Activated naive CD4-positive, alpha-beta T cell treated with anti-CD3 and anti-CD28 coated beads, Interleukin-2, amount 10 ng/mL, durations not matched to agents 7 days and 5 days (primary cell): ENCODE measurements around the gene CREBL2.
A peak's percentile ranks its signal among the peaks of the same experiment; 100 is the strongest.

Experiments used
- CTCF ChIA-PET: fragments of 350-600 bp; sonication (Branson Sonifier 250); formaldehyde crosslinking; loops from one replicate; lab custom pipeline; 2021; ENCODE audit warnings: antibody characterized with exemption; lab: Charles Lee
- DNase-seq: peaks from one replicate; pipeline ENCODE4 v3.0.0-alpha.2; 2020
- H3K27ac Mint-ChIP-seq: one replicate; pipeline ENCODE4 v1.8.0; 2021; ENCODE audit warnings: mild to moderate bottlenecking, moderate library complexity, mixed read lengths
- H3K27me3 Mint-ChIP-seq: one replicate; pipeline ENCODE4 v1.8.0; 2021; ENCODE audit warnings: mild to moderate bottlenecking, mixed read lengths
- H3K36me3 Mint-ChIP-seq: one replicate; pipeline ENCODE4 v1.8.0; 2021; ENCODE audit warnings: mixed read lengths
- H3K4me1 Mint-ChIP-seq: one replicate; pipeline ENCODE4 v1.8.0; 2021; ENCODE audit warnings: mixed read lengths
- H3K4me3 Mint-ChIP-seq: one replicate; pipeline ENCODE4 v1.8.0; 2021; ENCODE audit warnings: mild to moderate bottlenecking, moderate library complexity, mixed read lengths
- H3K9me3 Mint-ChIP-seq: one replicate; pipeline ENCODE4 v1.8.0; 2021; ENCODE audit warnings: mixed read lengths

Gene CREBL2

GRCh38 chr12:12654691-12655460 is 43.2 kb downstream of the CREBL2 start:
- no peaks in the 10 kb centered on the region for H3K27me3 Mint-ChIP-seq
- CTCF ChIA-PET, result interaction anchor here (0.9 to 4.6 kb wide), 10 partner anchors 8 to 278 kb away, joined by 3 to 24 read pairs (median 8); partner anchors contain the start of gene DUSP16

GRCh38 chr12:12660201-12660600 is 48.5 kb downstream of the CREBL2 start:
- Mint-ChIP-seq H3K9me3 (no peaks in the 10 kb centered on the region), H3K4me3 (no peak overlapping the region), H3K36me3 (peaks cover 12% of the 10 kb centered on the region), H3K27ac (no peak overlapping the region), H3K27me3 (no peaks in the 10 kb centered on the region), H3K4me1 (peaks cover 7% of the 10 kb centered on the region)
- CTCF ChIA-PET, result interaction anchor here (0.7 kb wide), 1 partner anchor 26 kb away, joined by 3 read pairs; no protein-coding TSS in a partner anchor
- DNase-seq, result no peak

More at GRCh38 chr12:12654691-12655460, 43.2 kb downstream of the CREBL2 start:
- no peak overlapping the region for H3K27ac Mint-ChIP-seq
- peaks cover 10% of the 10 kb centered on the region for H3K9me3 Mint-ChIP-seq
- H3K36me3 Mint-ChIP-seq, result peaks cover 3% of the 10 kb centered on the region
- H3K4me1 Mint-ChIP-seq, result peaks cover 12% of the 10 kb centered on the region
- no peak overlapping the region for H3K4me3 Mint-ChIP-seq
- no peak for DNase-seq

GRCh38 chr12:12661086-12661856 is 49.6 kb downstream of the CREBL2 start:
- Mint-ChIP-seq H3K36me3 (peaks cover 12% of the 10 kb centered on the region), H3K4me3 (no peak overlapping the region), H3K4me1 (no peaks in the 10 kb centered on the region), H3K27me3 (no peaks in the 10 kb centered on the region), H3K27ac (no peak overlapping the region), H3K9me3 (no peaks in the 10 kb centered on the region)
- DNase-seq, result no peak
- CTCF ChIA-PET, result interaction anchor here (1.5 kb wide), 1 partner anchor 76 kb away, joined by 3 read pairs; no protein-coding TSS in a partner anchor

GRCh38 chr12:12663644-12664294 is 52.1 kb downstream of the CREBL2 start:
- Mint-ChIP-seq H3K36me3 (peaks cover 12% of the 10 kb centered on the region), H3K27ac (no peak overlapping the region), H3K4me3 (no peak overlapping the region), H3K27me3 (no peaks in the 10 kb centered on the region), H3K4me1 (no peaks in the 10 kb centered on the region), H3K9me3 (no peaks in the 10 kb centered on the region)
- CTCF ChIA-PET, result interaction anchor here (0.8 to 1.2 kb wide), 3 partner anchors 10 to 73 kb away, joined by 3 to 4 read pairs (median 4); no protein-coding TSS in a partner anchor
- DNase-seq, result no peak

- no peak for DNase-seq
- H3K27ac Mint-ChIP-seq, result no peak overlapping the region
- H3K4me3 Mint-ChIP-seq, result no peak overlapping the region
- peaks cover 2% of the 10 kb centered on the region for H3K4me1 Mint-ChIP-seq
- no peaks in the 10 kb centered on the region for H3K27me3 Mint-ChIP-seq
- peaks cover 12% of the 10 kb centered on the region for H3K36me3 Mint-ChIP-seq
- CTCF ChIA-PET, result no interaction called here
- H3K9me3 Mint-ChIP-seq, result no peaks in the 10 kb centered on the region
Observed at GRCh38 chr12:12665194-12665593, 53.5 kb downstream of the CREBL2 start.

GRCh38 chr12:12668005-12668404 is 56.3 kb downstream of the CREBL2 start:
- Mint-ChIP-seq H3K27me3 (no peaks in the 10 kb centered on the region), H3K9me3 (no peaks in the 10 kb centered on the region), H3K4me1 (peaks cover 7% of the 10 kb centered on the region), H3K27ac (no peak overlapping the region), H3K36me3 (no peaks in the 10 kb centered on the region), H3K4me3 (no peak overlapping the region)
- no peak for DNase-seq
- CTCF ChIA-PET, result no interaction called here

- DNase-seq, result no peak
- Mint-ChIP-seq H3K36me3 (no peaks in the 10 kb centered on the region), H3K27ac (no peak overlapping the region), H3K9me3 (no peaks in the 10 kb centered on the region), H3K4me3 (no peak overlapping the region), H3K27me3 (no peaks in the 10 kb centered on the region), H3K4me1 (peaks cover 10% of the 10 kb centered on the region)
- CTCF ChIA-PET, result no interaction called here
Observed at GRCh38 chr12:12669020-12669419, 57.3 kb downstream of the CREBL2 start.

GRCh38 chr12:12671850-12672660 is 60.4 kb downstream of the CREBL2 start:
- H3K4me1 Mint-ChIP-seq, result peaks cover 10% of the 10 kb centered on the region
- no peak overlapping the region for H3K27ac Mint-ChIP-seq
- no peak for DNase-seq
- no peaks in the 10 kb centered on the region for H3K9me3 Mint-ChIP-seq
- CTCF ChIA-PET, result interaction anchor here (1.5 to 1.8 kb wide), 2 partner anchors 9 to 15 kb away, joined by 4 to 5 read pairs; no protein-coding TSS in a partner anchor
- H3K27me3 Mint-ChIP-seq, result no peaks in the 10 kb centered on the region
- H3K4me3 Mint-ChIP-seq, result no peak overlapping the region
- peaks cover 5% of the 10 kb centered on the region for H3K36me3 Mint-ChIP-seq

- H3K4me1 Mint-ChIP-seq, result peaks cover 10% of the 10 kb centered on the region
- no peak for DNase-seq
- no peaks in the 10 kb centered on the region for H3K9me3 Mint-ChIP-seq
- CTCF ChIA-PET, result interaction anchor here (1.1 to 1.5 kb wide), 2 partner anchors 17 kb away, joined by 3 to 4 read pairs; no protein-coding TSS in a partner anchor
- H3K27ac Mint-ChIP-seq, result peak overlapping the region; percentile 17
- no peaks in the 10 kb centered on the region for H3K27me3 Mint-ChIP-seq
- peaks cover 5% of the 10 kb centered on the region for H3K36me3 Mint-ChIP-seq
- no peak overlapping the region for H3K4me3 Mint-ChIP-seq
Observed at GRCh38 chr12:12673296-12673695, 61.6 kb downstream of the CREBL2 start.

GRCh38 chr12:12676605-12677004 is 64.9 kb downstream of the CREBL2 start:
- Mint-ChIP-seq H3K27ac (no peak overlapping the region), H3K9me3 (no peaks in the 10 kb centered on the region), H3K4me3 (no peak overlapping the region), H3K36me3 (peaks cover 5% of the 10 kb centered on the region), H3K27me3 (no peaks in the 10 kb centered on the region), H3K4me1 (peaks cover 8% of the 10 kb centered on the region)
- no peak for DNase-seq
- CTCF ChIA-PET, result no interaction called here

GRCh38 chr12:12681061-12681765 is 69.5 kb downstream of the CREBL2 start:
- no peak overlapping the region for H3K27ac Mint-ChIP-seq
- CTCF ChIA-PET, result no interaction called here
- DNase-seq, result no peak
- no peaks in the 10 kb centered on the region for H3K9me3 Mint-ChIP-seq
- H3K4me1 Mint-ChIP-seq, result no peaks in the 10 kb centered on the region
- H3K4me3 Mint-ChIP-seq, result no peak overlapping the region
- no peaks in the 10 kb centered on the region for H3K27me3 Mint-ChIP-seq
- H3K36me3 Mint-ChIP-seq, result peaks cover 8% of the 10 kb centered on the region

- H3K4me3 Mint-ChIP-seq, result no peak overlapping the region
- H3K27me3 Mint-ChIP-seq, result no peaks in the 10 kb centered on the region
- peaks cover 8% of the 10 kb centered on the region for H3K36me3 Mint-ChIP-seq
- H3K27ac Mint-ChIP-seq, result no peak overlapping the region
- H3K9me3 Mint-ChIP-seq, result no peaks in the 10 kb centered on the region
- DNase-seq, result no peak
- CTCF ChIA-PET, result no interaction called here
- no peaks in the 10 kb centered on the region for H3K4me1 Mint-ChIP-seq
Observed at GRCh38 chr12:12682284-12682683, 70.6 kb downstream of the CREBL2 start.

GRCh38 chr12:12683136-12683697 is 71.5 kb downstream of the CREBL2 start:
- H3K9me3 Mint-ChIP-seq, result no peaks in the 10 kb centered on the region
- no peaks in the 10 kb centered on the region for H3K27me3 Mint-ChIP-seq
- CTCF ChIA-PET, result no interaction called here
- no peak for DNase-seq
- H3K27ac Mint-ChIP-seq, result no peak overlapping the region
- no peak overlapping the region for H3K4me3 Mint-ChIP-seq
- no peaks in the 10 kb centered on the region for H3K4me1 Mint-ChIP-seq
- peaks cover 15% of the 10 kb centered on the region for H3K36me3 Mint-ChIP-seq
